Right cardiac atrium (tissue), 5 donors: ENCODE measurements around the gene KCND1. TPM values are rescaled to one million over a fixed set of nuclear protein-coding genes. Genes with fewer than 3 reads are reported as not detected.
"Not testable (repeated sequence)": the region's sequence is repeated elsewhere in the genome, so short reads cannot be mapped to it uniquely, and the experiment has no call there.

Experiments used
- ATAC-seq, 2 donors: fragments of 200-7000 bp; cut with Tn5 transposase; one replicate each; pipeline versions ENCODE4 v1.8.0 to v1.9.1; 2020; ENCODE audit warnings: moderate library complexity in 2 of 2, mild to moderate bottlenecking in 1 of 2
- DNase-seq, 3 donors: peaks; one replicate each; pipeline ENCODE4 v3.0.0-alpha.2; 2020
- H3K27ac ChIP-seq: one replicate; pipeline ENCODE4 v1.5.1; 2013; ENCODE audit warnings: mild to moderate bottlenecking, low read length, control low read depth, moderate library complexity
- H3K27me3 ChIP-seq: one replicate; pipeline ENCODE4 v1.6.1; 2013; ENCODE audit not compliant: control insufficient read depth, insufficient read depth
- H3K4me1 ChIP-seq: one replicate; pipeline ENCODE4 v1.6.1; 2013; ENCODE audit warnings: low read length; ENCODE audit not compliant: control insufficient read depth, insufficient read depth
- H3K4me3 ChIP-seq: one replicate; pipeline ENCODE4 v1.5.1; 2013; ENCODE audit warnings: low read length, control low read depth
- H3K9me3 ChIP-seq: one replicate; pipeline ENCODE4 v1.6.1; 2013; ENCODE audit warnings: low read length; ENCODE audit not compliant: control insufficient read depth
- WGBS: extraction: QIAGEN DNeasy Blood & Tissue Kit; methylation state at CpG from one replicate; pipeline ENCODE4 v1.1.7; 2013; 5-methylcytosine and 5-hydroxymethylcytosine counted together
- intact Hi-C, 4 donors: fragments of 100-400 bp; cut with DNase I; formaldehyde crosslinking; loops; one replicate each; pipeline versions ENCODE4 v1.11.0 to v1.14.0; 2022 to 2023
- polyA plus RNA-seq: library from polyadenylated mRNA; stranded (reverse); fragments of 200-250 nt; gene quantifications from one replicate; pipeline ENCODE4 v1.2.3, GENCODE V29; 2013
- total RNA-seq, 4 donors: library from RNA; stranded (reverse); fragmentation: NEBNext Ultra II Directional; extraction: Animal tissue kit (Norgen Biotek cat#: 25700); gene quantifications; one replicate each; pipeline ENCODE4 v1.2.1, GENCODE V29; 2021
- donor health status: healthy with polysubstance abuse.
- donor health status: DM: no; HTN: yes; CAD: no.
- donor health status: DM: no; HTN: no; CAD: no.
- donor health status: DM: no; HTN: yes; CAD: no; lungs with severe emphysema.
- donor health status: DM: yes; HTN: yes; CAD: no.

KCND1 gene
- total and polyA plus RNA-seq, 5 donors, result 0.97 to 1.6 (median 1.4) TPM

GRCh38 chrX:48997455-48997854 lies 25.8 kb upstream of the KCND1 start:
- Histone ChIP-seq H3K9me3 (no peaks in the 10 kb centered on the region), H3K27me3 (no peaks in the 10 kb centered on the region), H3K4me1 (no peaks in the 10 kb centered on the region), H3K4me3 (no peak overlapping the region), H3K27ac (no peak overlapping the region)
- no peak for ATAC-seq
- WGBS, result 89% methylated on average over 3 of the region's 3 CpGs
- intact Hi-C loops, result no loop called here
- DNase-seq, result no peak

GRCh38 chrX:48996969-48997368 lies 25.3 kb upstream of the KCND1 start:
- Histone ChIP-seq H3K9me3 (no peaks in the 10 kb centered on the region), H3K4me3 (no peak overlapping the region), H3K4me1 (no peaks in the 10 kb centered on the region), H3K27me3 (no peaks in the 10 kb centered on the region), H3K27ac (no peak overlapping the region)
- WGBS, result 74% methylated on average over 6 of the region's 6 CpGs
- DNase-seq (no peak), ATAC-seq (no peak)
- intact Hi-C loops, result no loop called here

GRCh38 chrX:48992341-48992740 lies 20.7 kb upstream of the KCND1 start:
- intact Hi-C loops, result no loop called here
- H3K27ac ChIP-seq, result no peak overlapping the region

GRCh38 chrX:48989483-48989882 lies 17.8 kb upstream of the KCND1 start:
- 61% methylated on average over 4 of the region's 4 CpGs for WGBS

More at GRCh38 chrX:48992341-48992740, 20.7 kb upstream of the KCND1 start:
- Histone ChIP-seq H3K4me1 (no peaks in the 10 kb centered on the region), H3K9me3 (no peaks in the 10 kb centered on the region), H3K4me3 (no peak overlapping the region), H3K27me3 (no peaks in the 10 kb centered on the region)
- DNase-seq, result no peak
- ATAC-seq, result no peak

GRCh38 chrX:48983896-48984295 lies 12.3 kb upstream of the KCND1 start:
- H3K9me3 ChIP-seq, result no peaks in the 10 kb centered on the region
- WGBS, result 82% methylated on average over 3 of the region's 3 CpGs
- no peaks in the 10 kb centered on the region for H3K4me1 ChIP-seq
- intact Hi-C loops, result no loop called here
- H3K27me3 ChIP-seq, result no peaks in the 10 kb centered on the region
- no peak for DNase-seq
- ATAC-seq, result no peak
- H3K27ac ChIP-seq, result no peak overlapping the region
- no peak overlapping the region for H3K4me3 ChIP-seq

More at GRCh38 chrX:48989483-48989882, 17.8 kb upstream of the KCND1 start:
- H3K27ac ChIP-seq, result no peak overlapping the region
- H3K27me3 ChIP-seq, result no peaks in the 10 kb centered on the region
- no peaks in the 10 kb centered on the region for H3K9me3 ChIP-seq
- peak; percentile 47 to 73 for ATAC-seq
- intact Hi-C loops, result no loop called here
- peak in 2 of 3 donors; percentile 29 to 53 for DNase-seq
- no peak overlapping the region for H3K4me3 ChIP-seq
- H3K4me1 ChIP-seq, result no peaks in the 10 kb centered on the region

GRCh38 chrX:48983081-48983480 lies 11.4 kb upstream of the KCND1 start:
- Histone ChIP-seq H3K4me1 (no peaks in the 10 kb centered on the region), H3K9me3 (no peaks in the 10 kb centered on the region), H3K4me3 (no peak overlapping the region), H3K27me3 (no peaks in the 10 kb centered on the region), H3K27ac (no peak overlapping the region)
- intact Hi-C loops, result no loop called here
- WGBS, result 89% methylated on average over 17 of the region's 17 CpGs
- no peak for DNase-seq
- no peak for ATAC-seq

- intact Hi-C loops, result no loop called here
- Histone ChIP-seq H3K4me1 (no peaks in the 10 kb centered on the region), H3K27me3 (no peaks in the 10 kb centered on the region), H3K4me3 (no peak overlapping the region), H3K9me3 (no peaks in the 10 kb centered on the region), H3K27ac (no peak overlapping the region)
- 86% methylated on average over 10 of the region's 10 CpGs for WGBS
- ATAC-seq, result peak in 1 of 2 donors; percentile 20
- no peak for DNase-seq
These were observed 9.5 kb upstream of the KCND1 start for GRCh38 chrX:48981178-48981577.

- H3K4me3 ChIP-seq, intact Hi-C loops, H3K4me1 ChIP-seq, ATAC-seq, H3K9me3 ChIP-seq, H3K27me3 ChIP-seq, H3K27ac ChIP-seq, DNase-seq: not testable (repeated sequence)
- WGBS, result 91% methylated on average over 5 of the region's 10 CpGs
These were observed 8.7 kb upstream of the KCND1 start for GRCh38 chrX:48980341-48980740.

GRCh38 chrX:48978226-48978625 lies 6.6 kb upstream of the KCND1 start:
- WGBS, result 92% methylated on average over 5 of the region's 5 CpGs
- ATAC-seq, result no peak
- Histone ChIP-seq H3K27me3 (no peaks in the 10 kb centered on the region), H3K4me1 (no peaks in the 10 kb centered on the region), H3K9me3 (no peaks in the 10 kb centered on the region), H3K27ac (no peak overlapping the region), H3K4me3 (no peak overlapping the region)
- no peak for DNase-seq
- intact Hi-C loops, result no loop called here

GRCh38 chrX:48976086-48976485 lies 4.4 kb upstream of the KCND1 start:
- intact Hi-C loops, result no loop called here
- H3K27ac ChIP-seq, result no peak overlapping the region
- no peaks in the 10 kb centered on the region for H3K4me1 ChIP-seq
- no peak overlapping the region for H3K4me3 ChIP-seq
- ATAC-seq (no peak), DNase-seq (no peak)
- H3K27me3 ChIP-seq, result no peaks in the 10 kb centered on the region
- WGBS, result 56% methylated on average over 6 of the region's 6 CpGs
- H3K9me3 ChIP-seq, result no peaks in the 10 kb centered on the region

- Histone ChIP-seq H3K4me1 (no peaks in the 10 kb centered on the region), H3K27ac (no peak overlapping the region), H3K27me3 (no peaks in the 10 kb centered on the region), H3K9me3 (no peaks in the 10 kb centered on the region), H3K4me3 (no peak overlapping the region)
- WGBS, result 92% methylated on average over 5 of the region's 5 CpGs
- ATAC-seq (no peak), DNase-seq (no peak)
- intact Hi-C loops, result no loop called here
These were observed 3.9 kb upstream of the KCND1 start for GRCh38 chrX:48975541-48975940.

- no peaks in the 10 kb centered on the region for H3K4me1 ChIP-seq
- ATAC-seq, result no peak
- H3K9me3 ChIP-seq, result no peaks in the 10 kb centered on the region
- H3K4me3 ChIP-seq, result no peak overlapping the region
- no peak overlapping the region for H3K27ac ChIP-seq
- 79% methylated on average over 7 of the region's 7 CpGs for WGBS
- intact Hi-C loops, result no loop called here
- DNase-seq, result no peak
- no peaks in the 10 kb centered on the region for H3K27me3 ChIP-seq
These were observed 3.4 kb upstream of the KCND1 start for GRCh38 chrX:48975041-48975440.
